HCT116 (cell line): ENCODE data around the gene KLHL17. TPM values are rescaled to one million over a fixed set of nuclear protein-coding genes. Genes with fewer than 3 reads are reported as not detected.

ENCODE experiments used
- ATAC-seq: fragments of 200-7000 bp; cut with Tn5 transposase; 2 replicates; pipeline ENCODE4 v1.9.1; 2020; ENCODE audit warnings: mild to moderate bottlenecking, moderate library complexity
- BruUV-seq: library from RNA; stranded (reverse); fragments of 400-500 nt; replicated peaks from 2 replicates; lab custom pipeline; 2021; lab: Mats Ljungman, UMichigan
- CTCF ChIA-PET: fragments of 300-600 bp; sonication (Branson Sonifier 250); formaldehyde crosslinking; loops from one replicate; lab custom pipeline; 2021; ENCODE audit warnings: antibody characterized with exemption; lab: Charles Lee
- POLR2A ChIA-PET: fragments of 300-600, 350-600 bp; sonication (Branson Sonifier 250); formaldehyde crosslinking; loops from one replicate; lab custom pipeline; 2021; ENCODE audit warnings: antibody characterized with exemption; lab: Charles Lee
- RAD21 ChIA-PET, 2 experiments: fragments of 300-600 bp; sonication (Branson Sonifier 250); formaldehyde crosslinking; loops; one replicate each; lab custom pipeline; 2023; ENCODE audit warnings: low total read pairs in 2 of 2; ENCODE audit not compliant: uncharacterized antibody in 2 of 2, unreplicated experiment in 2 of 2, low non-redundant PET in 1 of 2; lab: Charles Lee
- DNase-seq: peaks from one replicate; pipeline ENCODE4 v3.0.0-alpha.2; 2010; ENCODE audit warnings: low read depth, low spot score
- H2AFZ ChIP-seq: fragments of 200-600 bp; shearing (Covaris generic), sonication (generic); 2 replicates; pipeline ENCODE4 v1.6.1; 2017; ENCODE audit warnings: low read depth, mixed run types, mixed read lengths, antibody characterized with exemption, low read length; ENCODE audit not compliant: poor library complexity, severe bottlenecking
- H3K27ac ChIP-seq: 2 replicates; pipeline ENCODE4 v1.5.1; 2012; ENCODE audit warnings: low read depth, low read length
- H3K27me3 ChIP-seq: fragments of 200-600 bp; sonication (generic); 2 replicates; pipeline ENCODE4 v1.6.1; 2016; ENCODE audit warnings: mixed run types, low read length, mixed read lengths; ENCODE audit not compliant: insufficient read depth
- H3K36me3 ChIP-seq, 2 experiments: fragments of 200-500 bp in 1 of 2; fragments of 200-600 bp in 1 of 2; sonication (Bioruptor generic) in 1 of 2; sonication (generic) in 1 of 2; 2 replicates each; pipeline versions ENCODE4 v1.5.1 to v1.6.1; 2014 to 2016; ENCODE audit warnings: low read length in 2 of 2, inconsistent platforms in 1 of 2, mixed read lengths in 1 of 2, mixed run types in 1 of 2; ENCODE audit not compliant: insufficient read depth in 2 of 2, control insufficient read depth in 1 of 2
- H3K4me1 ChIP-seq, 2 experiments: fragments of 200-600 bp in 1 of 2; sonication (generic) in 1 of 2; 2 replicates each; pipeline versions ENCODE4 v1.5.1 to v1.6.1; 2012 to 2017; ENCODE audit warnings: low read length in 2 of 2, inconsistent platforms in 1 of 2, mild to moderate bottlenecking in 1 of 2, mixed read lengths in 1 of 2, mixed run types in 1 of 2, moderate library complexity in 1 of 2; ENCODE audit not compliant: insufficient read depth in 2 of 2, control insufficient read depth in 1 of 2
- H3K4me2 ChIP-seq: fragments of 200-600 bp; sonication (generic); 2 replicates; pipeline ENCODE4 v1.6.1; 2017; ENCODE audit warnings: mixed run types, low read length, mixed read lengths
- H3K4me3 ChIP-seq, 2 experiments: fragments of 200-600 bp in 1 of 2; sonication (generic) in 1 of 2; replicated peaks in 1 of 2; 2 replicates each; pipeline ENCODE4 v1.5.1; 2011 to 2016; ENCODE audit warnings: low read length in 2 of 2, control low read depth in 1 of 2, low read depth in 1 of 2, mild to moderate bottlenecking in 1 of 2, mixed read lengths in 1 of 2, mixed run types in 1 of 2
- H3K79me2 ChIP-seq: fragments of 200-600 bp; sonication (generic); 2 replicates; pipeline ENCODE4 v1.6.1; 2017; ENCODE audit warnings: mild to moderate bottlenecking, mixed run types, low read length, moderate library complexity, mixed read lengths; ENCODE audit not compliant: insufficient read depth
- H3K9ac ChIP-seq: fragments of 200-600 bp; sonication (generic); 2 replicates; pipeline ENCODE4 v1.6.1; 2016; ENCODE audit warnings: low read length, mixed read lengths
- H3K9me2 ChIP-seq: fragments of 200-600 bp; sonication (generic), shearing (Covaris generic); 2 replicates; pipeline ENCODE4 v1.6.1; 2017; ENCODE audit warnings: mixed run types, mild to moderate bottlenecking, moderate library complexity; ENCODE audit not compliant: insufficient read depth
- H3K9me3 ChIP-seq, 2 experiments: fragments of 200-500 bp in 1 of 2; fragments of 200-600 bp in 1 of 2; sonication (Bioruptor generic) in 1 of 2; sonication (generic) in 1 of 2; 2 replicates each; pipeline ENCODE4 v1.6.1; 2014 to 2017; ENCODE audit warnings: low read length in 2 of 2, mixed read lengths in 2 of 2, inconsistent platforms in 1 of 2, low read depth in 1 of 2, mild to moderate bottlenecking in 1 of 2, mixed run types in 1 of 2, moderate library complexity in 1 of 2; ENCODE audit not compliant: control insufficient read depth in 1 of 2, insufficient read depth in 1 of 2
- H4K20me1 ChIP-seq: fragments of 200-600 bp; sonication (generic), shearing (Covaris generic); 2 replicates; pipeline ENCODE4 v1.6.1; 2017; ENCODE audit warnings: mixed run types, mild to moderate bottlenecking, moderate library complexity; ENCODE audit not compliant: insufficient read depth
- ATF3 ChIP-seq: IDR thresholded peaks from 2 replicates; pipeline ENCODE4 v1.6.1; 2012
- EZH2phosphoT487 ChIP-seq: fragments of 200-600 bp; IDR thresholded peaks from 2 replicates; pipeline ENCODE4 v1.6.1; 2018; ENCODE audit warnings: antibody characterized with exemption, borderline replicate concordance
- RAD21 ChIP-seq: IDR thresholded peaks from 2 replicates; pipeline ENCODE4 v1.6.1; 2012; ENCODE audit warnings: low read depth, mild to moderate bottlenecking
- REST ChIP-seq: IDR thresholded peaks from 2 replicates; pipeline ENCODE4 v1.6.1; 2012; ENCODE audit warnings: low read depth
- SIN3A ChIP-seq: IDR thresholded peaks from 2 replicates; pipeline ENCODE4 v1.6.1; 2012; ENCODE audit warnings: low read depth
- SP1 ChIP-seq: IDR thresholded peaks from 2 replicates; pipeline ENCODE4 v1.6.1; 2012; ENCODE audit warnings: low read depth
- SRF ChIP-seq: IDR thresholded peaks from 2 replicates; pipeline ENCODE4 v1.6.1; 2012; ENCODE audit warnings: low read depth
- YY1 ChIP-seq: IDR thresholded peaks from 2 replicates; pipeline ENCODE4 v1.6.1; 2011; ENCODE audit warnings: low read length, low read depth, moderate library complexity, mild to moderate bottlenecking; ENCODE audit not compliant: insufficient replicate concordance; ENCODE audit errors: extremely low read depth
- ZNF274 ChIP-seq: fragments of 200-500 bp; sonication (Bioruptor generic); IDR thresholded peaks from 2 replicates; pipeline ENCODE4 v1.6.1; 2014; ENCODE audit warnings: mild to moderate bottlenecking, low read depth, low read length, inconsistent platforms
- intact Hi-C: fragments of 100-400 bp; cut with micrococcal nuclease; formaldehyde crosslinking; loops from 2 replicates; pipeline ENCODE4 v1.10.0; 2022
- total RNA-seq: library from RNA; stranded (reverse); gene quantifications from one replicate; pipeline ENCODE4 v1.2.1, GENCODE V29; 2021; ENCODE audit not compliant: unreplicated experiment

Gene KLHL17
- total RNA-seq, 1 experiment from 2014 or later = 100.0 TPM

- Histone ChIP-seq H4K20me1 (no peaks in the 10 kb centered on the region), H3K9ac (no peak overlapping the region), H3K27ac (no peak overlapping the region), H3K4me2 (no peak overlapping the region), H3K9me2 (no peaks in the 10 kb centered on the region), H3K4me1 (peaks cover 21 to 26% of the 10 kb centered on the region in 2 experiments), H2AFZ (no peak overlapping the region), H3K4me3 (no peak overlapping the region), H3K79me2 (no peaks in the 10 kb centered on the region), H3K27me3 (peaks cover 33% of the 10 kb centered on the region; the same call in 1 of the 2 replicates), H3K36me3 (no peaks in the 10 kb centered on the region), H3K9me3 (no peaks in the 10 kb centered on the region)
- ChIA-PET POLR2A (interaction anchor here (0.6 kb wide), 1 partner anchor 416 kb away, joined by 6 read pairs; no protein-coding TSS in a partner anchor), CTCF (no interaction called here), RAD21 (no interaction called here)
- ATAC-seq (no peak), DNase-seq (no peak)
- no TSS peak for BruUV-seq
- intact Hi-C loops = no loop called here
- TF ChIP-seq YY1 (no peak), ATF3 (no peak), SP1 (no peak), ZNF274 (no peak), EZH2phosphoT487 (no peak), REST (no peak), RAD21 (no peak), SRF (no peak), SIN3A (no peak)
Measured at GRCh38 chr1:915295-916172, 44.9 kb upstream of the KLHL17 start.
